ENCODE results near the gene DNAI2. TPM values are rescaled to one million over a fixed set of nuclear protein-coding genes. Genes with fewer than 3 reads are reported as not detected.

Gene DNAI2
- total and polyA plus RNA-seq, 4 experiments from 2014 or later = 0.28 to 8.4 (median 6.0) TPM; not detected in 1

- intact Hi-C loops (cut with micrococcal nuclease) = no loop called here
- Mint-ChIP-seq H3K27me3 (peaks cover 0 to 2% of the 10 kb centered on the region in 2 donors), H3K27ac (no peak overlapping the region), H3K4me1 (peaks cover 9 to 16% (median 13%) of the 10 kb centered on the region in 4 donors), H3K4me3 (no peak overlapping the region), H3K9me3 (peaks cover 0 to 2% (median 0%) of the 10 kb centered on the region in 8 donors), H3K36me3 (peaks cover 0 to 4% of the 10 kb centered on the region in 2 donors)
- Histone ChIP-seq H3K27me3 (ENCODE audit: insufficient read depth, low read length) (no peaks in the 10 kb centered on the region), H3K27ac (ENCODE audit: low read depth, low read length) (no peak overlapping the region), H3K36me3 (ENCODE audit: insufficient read depth, low read length) (no peaks in the 10 kb centered on the region), H3K9me3 (ENCODE audit: control insufficient read depth in 1 of 2, low read length in 2 of 2) (no peaks in the 10 kb centered on the region), H3K4me1 (ENCODE audit: insufficient read depth, low read length) (peaks cover 7% of the 10 kb centered on the region), H3K4me3 (ENCODE audit: low read length in 2 of 2) (no peak overlapping the region)
- DNase-seq = no peak
- ChIA-PET POLR2A (ENCODE audit: partially characterized antibody) (interaction anchor here (0.7 to 1.5 kb wide), 2 partner anchors 23 to 58 kb away, joined by 3 to 4 read pairs; partner anchors contain the start of gene BTBD17), CTCF (ENCODE audit: partially characterized antibody) (interaction anchor here (0.9 to 4.6 kb wide), 9 partner anchors 49 to 104 kb away, joined by 3 to 62 read pairs (median 4); partner anchors contain the start of genes BTBD17 and GPR142)
Measured at GRCh38 chr17:74303305-74303704, 29.3 kb downstream of the DNAI2 start.

DNA sequence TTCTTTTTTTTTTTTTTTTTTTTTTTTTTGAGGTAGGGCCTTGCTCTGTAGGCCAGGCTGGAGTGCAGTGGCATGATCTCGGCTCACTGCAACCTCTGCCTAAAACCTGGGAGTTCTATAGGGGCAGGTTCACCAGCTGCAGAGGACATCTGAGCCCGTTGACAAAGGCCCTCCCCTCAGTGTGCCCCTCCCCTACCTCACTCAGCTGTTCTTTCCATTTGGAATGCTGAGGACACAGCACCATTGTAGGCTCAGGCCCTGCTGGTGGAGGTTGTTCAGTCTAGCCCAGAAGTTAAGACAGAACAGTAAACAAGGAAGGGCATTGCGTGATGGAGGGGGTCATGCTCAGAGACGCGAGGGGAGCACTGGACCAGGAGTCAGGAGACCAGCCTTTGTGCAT lies 30.1 kb downstream of the DNAI2 start:
- H3K4me3 Mint-ChIP-seq = no peak overlapping the region
- peak overlapping the region in 2 of 7 donors; percentile 31 to 41 for H3K27ac Mint-ChIP-seq
- H3K9me3 ChIP-seq (ENCODE audit: control insufficient read depth in 1 of 2, low read length in 2 of 2) = no peaks in the 10 kb centered on the region
- H3K4me1 ChIP-seq (ENCODE audit: insufficient read depth, low read length) = peaks cover 7% of the 10 kb centered on the region
- intact Hi-C loops (cut with micrococcal nuclease) = no loop called here
- peaks cover 0 to 2% (median 0%) of the 10 kb centered on the region in 8 donors for H3K9me3 Mint-ChIP-seq
- DNase-seq = no peak
- no peaks in the 10 kb centered on the region for H3K27me3 ChIP-seq (ENCODE audit: insufficient read depth, low read length)
- peaks cover 0 to 2% of the 10 kb centered on the region in 2 donors for H3K27me3 Mint-ChIP-seq
- POLR2A ChIA-PET (ENCODE audit: partially characterized antibody) = interaction anchor here (0.7 to 1.5 kb wide), 3 partner anchors 24 to 57 kb away, joined by 3 to 4 read pairs (median 3); partner anchors contain the start of gene BTBD17
- H3K4me3 ChIP-seq (ENCODE audit: low read length in 2 of 2) = no peak overlapping the region
- no peaks in the 10 kb centered on the region for H3K36me3 ChIP-seq (ENCODE audit: insufficient read depth, low read length)
- no peak overlapping the region for H3K27ac ChIP-seq (ENCODE audit: low read depth, low read length)
- H3K36me3 Mint-ChIP-seq = peaks cover 0 to 4% of the 10 kb centered on the region in 2 donors
- CTCF ChIA-PET (ENCODE audit: partially characterized antibody) = interaction anchor here (0.7 to 4.6 kb wide), 10 partner anchors 9 to 104 kb away, joined by 3 to 62 read pairs (median 4); partner anchors contain the start of genes BTBD17 and GPR142
- H3K4me1 Mint-ChIP-seq = peaks cover 9 to 16% (median 13%) of the 10 kb centered on the region in 4 donors

DNA sequence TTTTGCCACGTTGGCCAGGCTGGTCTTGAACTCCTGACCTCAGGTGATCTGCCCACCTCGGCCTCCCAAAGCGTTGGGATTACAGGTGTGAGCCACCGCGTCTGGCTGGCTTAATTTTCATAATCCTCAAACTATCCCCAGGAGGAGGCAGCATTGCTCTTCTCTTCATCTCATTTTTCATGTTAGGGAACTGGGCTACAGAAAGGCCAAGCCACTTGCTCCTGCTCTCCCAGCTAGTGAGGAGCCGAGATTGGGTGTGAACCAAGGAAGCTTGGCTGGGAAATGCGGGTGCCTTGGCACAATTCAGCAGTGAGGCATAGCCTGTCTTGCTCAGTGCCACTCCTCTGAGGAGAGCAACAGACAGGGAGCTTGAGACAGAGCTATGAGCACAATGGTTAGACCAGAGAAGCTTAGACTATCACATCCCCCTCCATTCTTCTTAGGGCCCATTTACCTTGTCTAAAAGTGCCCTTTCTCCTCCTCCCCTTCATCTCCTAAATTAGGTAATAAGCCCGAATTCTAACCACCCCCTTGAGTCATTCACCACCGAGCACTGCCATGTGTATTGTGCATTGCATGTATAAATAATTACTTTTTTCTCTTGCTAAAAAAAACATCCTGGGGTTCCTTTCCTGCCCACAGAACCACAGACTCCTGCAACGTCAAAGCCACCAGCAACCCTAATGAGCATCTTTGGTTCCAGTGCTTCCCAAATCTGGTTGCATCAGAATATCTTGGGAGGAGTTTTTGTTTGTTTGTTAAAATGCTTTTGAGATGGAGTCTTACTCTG lies 32.0 kb downstream of the DNAI2 start:
- no peaks in the 10 kb centered on the region for H3K36me3 ChIP-seq (ENCODE audit: insufficient read depth, low read length)
- H3K27me3 ChIP-seq (ENCODE audit: insufficient read depth, low read length) = no peaks in the 10 kb centered on the region
- H3K4me3 ChIP-seq (ENCODE audit: low read length in 2 of 2) = no peak overlapping the region
- no peaks in the 10 kb centered on the region for H3K9me3 ChIP-seq (ENCODE audit: control insufficient read depth in 1 of 2, low read length in 2 of 2)
- Mint-ChIP-seq H3K27ac (peak overlapping the region in 2 of 7 donors; percentile 53 to 83), H3K9me3 (peaks cover 0 to 2% (median 0%) of the 10 kb centered on the region in 8 donors), H3K4me3 (no peak overlapping the region), H3K4me1 (peaks cover 8 to 14% (median 12%) of the 10 kb centered on the region in 4 donors), H3K27me3 (peaks cover 0 to 2% of the 10 kb centered on the region in 2 donors), H3K36me3 (peaks cover 0 to 4% of the 10 kb centered on the region in 2 donors)
- peaks cover 7% of the 10 kb centered on the region for H3K4me1 ChIP-seq (ENCODE audit: insufficient read depth, low read length)
- no peak for DNase-seq
- intact Hi-C loops (cut with micrococcal nuclease) = no loop called here
- ChIA-PET POLR2A (ENCODE audit: partially characterized antibody) (interaction anchor here (1.2 kb wide), 1 partner anchor 55 kb away, joined by 3 read pairs; no protein-coding TSS in a partner anchor), CTCF (ENCODE audit: partially characterized antibody) (interaction anchor here (0.7 to 4.6 kb wide), 10 partner anchors 22 to 152 kb away, joined by 3 to 62 read pairs (median 5); partner anchors contain the start of genes BTBD17, GPR142 and TTYH2)
- no peak overlapping the region for H3K27ac ChIP-seq (ENCODE audit: low read depth, low read length)

DNA sequence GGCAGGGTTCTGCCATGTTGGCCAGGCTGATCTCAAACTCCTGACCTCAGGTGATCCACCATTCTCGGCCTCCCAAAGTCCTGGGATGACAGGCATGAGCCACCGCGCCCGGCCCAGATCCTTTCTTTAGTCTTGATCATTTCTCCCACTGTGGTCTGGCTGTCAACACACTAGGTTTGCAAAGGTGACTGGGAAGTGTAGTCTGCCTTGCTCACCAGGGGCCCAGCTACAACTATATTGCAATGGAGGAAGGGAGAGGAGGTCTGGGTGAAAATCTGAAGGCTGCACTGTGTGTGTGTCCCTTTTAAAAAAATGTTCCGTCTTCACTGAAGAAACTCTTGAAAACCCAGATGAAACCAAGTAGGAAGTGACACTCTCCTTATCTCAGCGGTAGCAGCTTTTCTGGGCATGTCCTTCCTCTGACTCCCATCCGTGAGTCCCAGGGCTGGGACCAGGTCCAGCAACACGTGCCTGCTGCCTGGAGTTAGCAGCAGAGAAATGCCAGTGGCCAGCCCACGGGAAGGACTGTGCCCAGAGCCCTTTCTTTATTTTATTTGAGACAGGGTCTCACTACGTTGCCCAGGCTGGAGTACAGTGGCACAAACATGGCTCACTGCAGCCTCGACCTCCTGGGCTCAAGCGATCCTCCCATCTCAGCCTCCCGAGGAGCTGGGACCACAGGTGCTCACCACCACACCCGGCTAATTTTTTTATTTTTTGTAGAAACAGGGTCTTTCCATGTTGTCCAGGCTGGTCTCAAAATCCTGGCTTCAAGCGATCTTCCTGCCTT lies 34.1 kb downstream of the DNAI2 start:
- Mint-ChIP-seq H3K4me1 (peaks cover 6 to 9% (median 8%) of the 10 kb centered on the region in 4 donors), H3K36me3 (no peaks in the 10 kb centered on the region), H3K4me3 (no peak overlapping the region), H3K27ac (peak overlapping the region in 1 of 7 donors; percentile 51), H3K27me3 (peaks cover 0 to 2% of the 10 kb centered on the region in 2 donors), H3K9me3 (peaks cover 0 to 5% (median 0%) of the 10 kb centered on the region in 8 donors)
- intact Hi-C loops (cut with micrococcal nuclease) = no loop called here
- ChIA-PET POLR2A (ENCODE audit: partially characterized antibody) (no interaction called here), CTCF (ENCODE audit: partially characterized antibody) (interaction anchor here (1.0 to 1.2 kb wide), 3 partner anchors 11 to 60 kb away, joined by 3 read pairs; no protein-coding TSS in a partner anchor)
- no peaks in the 10 kb centered on the region for H3K36me3 ChIP-seq (ENCODE audit: insufficient read depth, low read length)
- H3K4me3 ChIP-seq (ENCODE audit: low read length in 2 of 2) = no peak overlapping the region
- peaks cover 7% of the 10 kb centered on the region for H3K4me1 ChIP-seq (ENCODE audit: insufficient read depth, low read length)
- H3K9me3 ChIP-seq (ENCODE audit: control insufficient read depth in 1 of 2, low read length in 2 of 2) = no peaks in the 10 kb centered on the region
- no peak overlapping the region for H3K27ac ChIP-seq (ENCODE audit: low read depth, low read length)
- H3K27me3 ChIP-seq (ENCODE audit: insufficient read depth, low read length) = no peaks in the 10 kb centered on the region
- no peak for DNase-seq

DNA sequence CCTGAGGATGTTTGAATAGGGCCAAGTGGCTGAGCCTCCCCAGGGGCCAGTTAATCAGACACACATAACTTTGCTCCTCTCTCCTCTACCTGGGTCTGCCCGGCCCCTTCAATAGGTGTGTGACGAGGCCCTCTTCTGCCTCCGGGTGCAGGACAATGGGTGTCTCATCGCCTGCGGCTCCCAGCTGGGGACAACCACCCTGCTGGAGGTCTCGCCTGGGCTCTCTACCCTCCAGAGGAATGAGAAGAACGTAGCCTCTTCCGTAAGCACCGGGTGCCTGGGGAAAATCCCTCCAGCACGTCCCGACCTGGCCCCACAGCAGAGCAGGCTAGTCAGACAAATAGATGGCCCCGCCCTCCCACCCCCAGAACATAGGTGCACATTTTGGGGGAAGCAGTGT lies 35.9 kb downstream of the DNAI2 start:
- intact Hi-C loops (cut with micrococcal nuclease) = no loop called here
- H3K36me3 Mint-ChIP-seq = no peaks in the 10 kb centered on the region
- no peaks in the 10 kb centered on the region for H3K27me3 ChIP-seq (ENCODE audit: insufficient read depth, low read length)
- ChIA-PET CTCF (ENCODE audit: partially characterized antibody) (no interaction called here), POLR2A (ENCODE audit: partially characterized antibody) (no interaction called here)
- peaks cover 7% of the 10 kb centered on the region for H3K4me1 ChIP-seq (ENCODE audit: insufficient read depth, low read length)
- no peak overlapping the region for H3K4me3 ChIP-seq (ENCODE audit: low read length in 2 of 2)
- H3K9me3 ChIP-seq (ENCODE audit: control insufficient read depth in 1 of 2, low read length in 2 of 2) = no peaks in the 10 kb centered on the region
- peaks cover 6 to 9% (median 8%) of the 10 kb centered on the region in 4 donors for H3K4me1 Mint-ChIP-seq
- no peak overlapping the region for H3K4me3 Mint-ChIP-seq
- DNase-seq = no peak
- H3K36me3 ChIP-seq (ENCODE audit: insufficient read depth, low read length) = no peaks in the 10 kb centered on the region
- H3K27ac ChIP-seq (ENCODE audit: low read depth, low read length) = no peak overlapping the region
- H3K27me3 Mint-ChIP-seq = peaks cover 0 to 2% of the 10 kb centered on the region in 2 donors
- no peak overlapping the region for H3K27ac Mint-ChIP-seq
- peaks cover 0 to 5% (median 0%) of the 10 kb centered on the region in 8 donors for H3K9me3 Mint-ChIP-seq

- no peaks in the 10 kb centered on the region for H3K36me3 Mint-ChIP-seq
- H3K4me3 Mint-ChIP-seq = no peak overlapping the region
- H3K4me1 Mint-ChIP-seq = no peaks in the 10 kb centered on the region
- Histone ChIP-seq H3K27me3 (ENCODE audit: insufficient read depth, low read length) (no peaks in the 10 kb centered on the region), H3K9me3 (ENCODE audit: control insufficient read depth in 1 of 2, low read length in 2 of 2) (no peaks in the 10 kb centered on the region), H3K36me3 (ENCODE audit: insufficient read depth, low read length) (no peaks in the 10 kb centered on the region), H3K4me3 (ENCODE audit: low read length in 2 of 2) (no peak overlapping the region), H3K4me1 (ENCODE audit: insufficient read depth, low read length) (no peaks in the 10 kb centered on the region), H3K27ac (ENCODE audit: low read depth, low read length) (no peak overlapping the region)
- CTCF ChIA-PET (ENCODE audit: partially characterized antibody) = no interaction called here
- H3K27me3 Mint-ChIP-seq = no peaks in the 10 kb centered on the region
- intact Hi-C loops (cut with micrococcal nuclease) = no loop called here
- POLR2A ChIA-PET (ENCODE audit: partially characterized antibody) = no interaction called here
- H3K27ac Mint-ChIP-seq = no peak overlapping the region
- peaks cover 0 to 5% (median 0%) of the 10 kb centered on the region in 8 donors for H3K9me3 Mint-ChIP-seq
- DNase-seq = no peak
Measured at GRCh38 chr17:74314877-74315276, 40.8 kb downstream of the DNAI2 start.
